Gastrocnemius medialis (tissue), 4 donors: ENCODE measurements around the gene DYSF.

ENCODE experiments used
- CTCF ChIP-seq, 5 experiments: fragments of 450-650 bp in 3 of 5; fragments of 200-600 bp in 2 of 5; sonication (generic) in 2 of 5; IDR thresholded peaks in 4 of 5; conservative IDR thresholded peaks in 1 of 5; 1 replicate in 4 of 5; 2 replicates in 1 of 5; pipeline ENCODE4 v1.5.1; 2016 to 2019; ENCODE audit warnings: antibody characterized with exemption in 5 of 5, mild to moderate bottlenecking in 3 of 5, moderate library complexity in 3 of 5
- POLR2A ChIP-seq, 2 donors: fragments of 450-650 bp; IDR thresholded peaks; one replicate each; pipeline ENCODE4 v1.6.1; 2017; ENCODE audit warnings: antibody characterized with exemption in 2 of 2, mild to moderate bottlenecking in 2 of 2, moderate library complexity in 2 of 2

- TF ChIP-seq CTCF (IDR thresholded peaks at IDR 0.05 in 4 of 5, conservative IDR thresholded peaks at IDR 0.05 in 1 of 5) = no peak
- TF ChIP-seq POLR2A (IDR thresholded peaks at IDR 0.05) = no peak
Measured at GRCh38 chr2:71607151-71607889, 154.0 kb downstream of the DYSF start.
